ENCODE results near the gene LARGE1.

Gene LARGE1

DNA sequence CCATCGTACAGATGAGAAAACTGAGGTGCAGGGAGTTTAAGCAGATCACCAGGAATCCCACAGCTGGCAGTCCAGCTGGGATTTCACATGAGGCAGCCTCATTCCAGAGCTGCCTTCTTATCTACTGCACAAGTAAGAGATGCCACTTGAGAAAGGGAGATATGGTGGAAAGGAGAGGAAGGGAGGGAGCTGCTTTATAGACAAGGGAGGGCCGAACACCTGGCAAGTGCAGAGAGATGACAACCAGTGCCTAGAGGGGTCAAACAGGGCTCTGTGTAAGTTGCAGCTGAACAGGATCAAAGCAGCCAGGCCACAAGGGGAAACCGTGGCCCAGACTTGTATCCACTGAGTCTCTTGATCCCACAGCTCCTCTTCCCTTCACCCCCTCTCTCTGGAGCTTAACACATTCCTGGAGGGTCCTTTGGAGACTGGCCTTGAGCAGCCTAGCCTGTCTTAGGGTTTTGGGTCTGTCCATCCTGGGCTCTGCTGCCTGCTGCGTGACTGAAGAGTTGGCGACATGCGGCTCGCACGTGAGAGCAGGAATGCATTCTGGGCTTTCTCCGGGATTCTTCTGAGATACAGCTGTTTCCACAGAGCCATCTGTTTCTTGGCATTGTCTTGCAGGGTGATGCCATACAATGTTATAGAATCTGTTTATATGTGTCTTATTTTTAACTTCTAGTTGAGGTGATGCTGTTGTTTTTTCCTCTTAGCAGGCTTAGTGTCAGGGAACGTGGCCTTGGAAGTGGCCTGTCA lies 593.6 kb downstream of the LARGE1 start:
- Histone ChIP-seq H2AK5ac (ENCODE audit: low read length) (no peak overlapping the region), H3K79me1 (ENCODE audit: low read length) (no peaks in the 10 kb centered on the region), H2BK5ac (ENCODE audit: low read length) (no peak overlapping the region), H2BK120ac (ENCODE audit: low read depth, low read length) (no peak overlapping the region), H3K4ac (ENCODE audit: low read depth, low read length) (no peak overlapping the region), H4K5ac (ENCODE audit: low read length) (no peak overlapping the region), H3K36me3 (ENCODE audit: control insufficient read depth, insufficient read depth, low read length) (no peaks in the 10 kb centered on the region), H2BK15ac (replicated peaks; ENCODE audit: low read depth) (no peak overlapping the region), H4K8ac (ENCODE audit: low read depth, low read length) (no peak overlapping the region), H3K4me2 (ENCODE audit: low read length) (no peak overlapping the region), H3K18ac (ENCODE audit: low read length) (no peak overlapping the region), H3K56ac (ENCODE audit: low read length) (no peak overlapping the region), H3K9ac (ENCODE audit: low read length) (no peak overlapping the region), H3K4me1 (ENCODE audit: control insufficient read depth, low read depth, low read length) (no peaks in the 10 kb centered on the region), H3K23ac (ENCODE audit: low read length) (no peak overlapping the region), H3K27ac (ENCODE audit: low read depth, low read length) (no peak overlapping the region), H3K79me2 (ENCODE audit: control insufficient read depth, insufficient read depth, low read length) (no peaks in the 10 kb centered on the region), H3K27me3 (ENCODE audit: insufficient read depth, low read length, poor library complexity) (no peaks in the 10 kb centered on the region), H3K4me3 (ENCODE audit: low read length) (no peak overlapping the region)
- WGBS (ENCODE audit: extremely low coverage, insufficient coverage, low lambda C conversion rate), result no CpG with 5 or more reads among the region's 10 CpGs
- peak; percentile 44 for DNase-seq

DNA sequence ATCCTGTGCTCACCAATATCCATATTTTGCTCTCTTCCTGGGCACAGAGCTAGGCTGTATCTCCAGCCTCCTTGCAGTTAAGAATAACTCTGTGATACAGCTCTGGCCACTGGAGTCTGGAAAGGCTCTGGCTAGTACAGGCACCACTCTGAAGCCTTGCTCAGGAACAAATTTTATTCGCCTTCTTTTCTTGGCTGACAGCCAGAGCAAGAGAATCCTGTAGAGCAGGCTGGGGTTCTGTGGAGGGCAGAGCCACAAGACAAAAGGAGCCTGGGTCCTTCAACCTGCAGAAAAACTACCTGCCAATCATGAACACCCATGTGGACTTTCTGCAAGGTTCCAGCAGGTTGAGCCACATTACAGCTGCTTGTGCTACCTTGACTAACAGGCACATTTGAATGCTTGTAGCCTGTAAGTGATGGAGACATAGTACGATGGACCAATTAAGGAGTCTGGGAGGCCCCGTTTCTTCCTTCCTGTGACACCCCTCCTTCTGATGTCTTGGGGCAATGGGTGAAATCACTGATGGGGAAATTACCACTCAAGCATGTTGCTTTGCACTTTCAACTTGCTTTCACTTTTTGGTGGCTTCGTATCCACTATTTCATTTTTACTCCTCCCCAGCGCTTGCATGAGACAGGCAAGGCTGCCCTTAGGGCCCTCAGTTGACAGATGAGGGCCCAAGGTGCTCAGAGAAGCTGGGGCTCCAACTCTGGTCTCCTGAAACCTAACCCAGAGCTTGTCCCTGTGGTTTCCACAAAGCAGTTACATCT lies 594.9 kb downstream of the LARGE1 start:
- Histone ChIP-seq H3K4ac (ENCODE audit: low read depth, low read length) (no peak overlapping the region), H4K5ac (ENCODE audit: low read length) (no peak overlapping the region), H3K27ac (ENCODE audit: low read depth, low read length) (no peak overlapping the region), H3K4me3 (ENCODE audit: low read length) (no peak overlapping the region), H3K23ac (ENCODE audit: low read length) (no peak overlapping the region), H4K8ac (ENCODE audit: low read depth, low read length) (no peak overlapping the region), H3K56ac (ENCODE audit: low read length) (no peak overlapping the region), H3K79me2 (ENCODE audit: control insufficient read depth, insufficient read depth, low read length) (no peaks in the 10 kb centered on the region), H3K27me3 (ENCODE audit: insufficient read depth, low read length, poor library complexity) (no peaks in the 10 kb centered on the region), H2AK5ac (ENCODE audit: low read length) (no peak overlapping the region), H3K4me2 (ENCODE audit: low read length) (no peak overlapping the region), H3K9ac (ENCODE audit: low read length) (no peak overlapping the region), H2BK5ac (ENCODE audit: low read length) (no peak overlapping the region), H3K4me1 (ENCODE audit: control insufficient read depth, low read depth, low read length) (no peaks in the 10 kb centered on the region), H2BK15ac (replicated peaks; ENCODE audit: low read depth) (no peak overlapping the region), H2BK120ac (ENCODE audit: low read depth, low read length) (no peak overlapping the region), H3K79me1 (ENCODE audit: low read length) (no peaks in the 10 kb centered on the region), H3K36me3 (ENCODE audit: control insufficient read depth, insufficient read depth, low read length) (no peaks in the 10 kb centered on the region), H3K18ac (ENCODE audit: low read length) (no peak overlapping the region)
- no peak for DNase-seq
- WGBS (ENCODE audit: extremely low coverage, insufficient coverage, low lambda C conversion rate), result no CpG with 5 or more reads among the region's 5 CpGs

DNA sequence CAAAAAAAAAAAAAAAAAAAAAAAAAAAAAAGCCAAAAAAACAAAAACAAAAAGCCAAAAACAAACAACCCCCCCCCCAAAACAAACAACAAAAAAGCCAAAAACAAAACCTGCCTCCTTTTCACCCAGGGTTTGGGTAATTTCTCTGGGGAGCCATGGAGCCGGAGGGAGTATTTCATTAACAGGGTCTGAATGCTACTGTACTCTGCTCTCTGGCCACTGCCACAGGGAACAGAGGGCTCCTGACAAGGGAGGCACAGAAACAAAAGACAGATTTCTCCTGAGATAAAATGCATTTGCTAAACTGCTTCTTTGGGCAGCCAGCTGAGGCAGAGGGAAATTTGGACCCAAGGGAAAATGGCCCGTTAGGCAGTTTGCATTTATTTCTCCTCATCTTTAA lies 596.0 kb downstream of the LARGE1 start:
- Histone ChIP-seq H3K4me2 (ENCODE audit: low read length) (no peak overlapping the region), H2AK5ac (ENCODE audit: low read length) (no peak overlapping the region), H3K9ac (ENCODE audit: low read length) (no peak overlapping the region), H3K18ac (ENCODE audit: low read length) (no peak overlapping the region), H3K27ac (ENCODE audit: low read depth, low read length) (no peak overlapping the region), H3K23ac (ENCODE audit: low read length) (no peak overlapping the region), H2BK5ac (ENCODE audit: low read length) (no peak overlapping the region), H2BK120ac (ENCODE audit: low read depth, low read length) (no peak overlapping the region), H3K4me3 (ENCODE audit: low read length) (no peak overlapping the region), H4K8ac (ENCODE audit: low read depth, low read length) (no peak overlapping the region), H2BK15ac (replicated peaks; ENCODE audit: low read depth) (no peak overlapping the region), H4K5ac (ENCODE audit: low read length) (no peak overlapping the region), H3K4ac (ENCODE audit: low read depth, low read length) (no peak overlapping the region), H3K4me1 (ENCODE audit: control insufficient read depth, low read depth, low read length) (no peaks in the 10 kb centered on the region), H3K79me2 (ENCODE audit: control insufficient read depth, insufficient read depth, low read length) (no peaks in the 10 kb centered on the region), H3K27me3 (ENCODE audit: insufficient read depth, low read length, poor library complexity) (no peaks in the 10 kb centered on the region), H3K56ac (ENCODE audit: low read length) (no peak overlapping the region), H3K36me3 (ENCODE audit: control insufficient read depth, insufficient read depth, low read length) (no peaks in the 10 kb centered on the region), H3K79me1 (ENCODE audit: low read length) (no peaks in the 10 kb centered on the region)
- no peak for DNase-seq
- no CpG with 5 or more reads among the region's 2 CpGs for WGBS (ENCODE audit: extremely low coverage, insufficient coverage, low lambda C conversion rate)

DNA sequence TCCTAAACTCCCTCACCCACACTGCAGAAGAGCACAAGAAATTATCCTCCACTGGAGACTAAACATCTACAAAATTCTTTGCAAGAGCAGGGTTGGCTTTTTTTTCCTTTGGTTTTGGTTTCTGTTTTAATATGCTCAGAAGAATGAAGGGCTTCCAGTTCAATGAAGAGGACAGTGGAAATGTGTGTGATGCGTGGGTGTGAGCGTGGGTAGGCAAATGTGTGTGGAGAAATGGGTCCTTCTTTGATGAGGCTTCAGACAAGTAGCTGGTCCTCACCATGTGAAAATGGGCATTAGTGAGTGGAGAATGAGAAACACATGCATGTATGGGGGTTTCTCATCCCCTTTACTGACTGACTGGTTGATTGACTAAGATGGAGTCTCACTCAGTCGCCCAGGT lies 598.8 kb downstream of the LARGE1 start:
- Histone ChIP-seq H3K23ac (ENCODE audit: low read length) (no peak overlapping the region), H3K4me3 (ENCODE audit: low read length) (no peak overlapping the region), H3K79me2 (ENCODE audit: control insufficient read depth, insufficient read depth, low read length) (no peaks in the 10 kb centered on the region), H3K18ac (ENCODE audit: low read length) (no peak overlapping the region), H3K4me1 (ENCODE audit: control insufficient read depth, low read depth, low read length) (no peaks in the 10 kb centered on the region), H3K79me1 (ENCODE audit: low read length) (no peaks in the 10 kb centered on the region), H3K56ac (ENCODE audit: low read length) (no peak overlapping the region), H2BK5ac (ENCODE audit: low read length) (no peak overlapping the region), H2BK120ac (ENCODE audit: low read depth, low read length) (no peak overlapping the region), H3K27me3 (ENCODE audit: insufficient read depth, low read length, poor library complexity) (no peaks in the 10 kb centered on the region), H3K27ac (ENCODE audit: low read depth, low read length) (no peak overlapping the region), H3K4me2 (ENCODE audit: low read length) (no peak overlapping the region), H3K9ac (ENCODE audit: low read length) (no peak overlapping the region), H4K5ac (ENCODE audit: low read length) (no peak overlapping the region), H3K4ac (ENCODE audit: low read depth, low read length) (no peak overlapping the region), H2BK15ac (replicated peaks; ENCODE audit: low read depth) (no peak overlapping the region), H2AK5ac (ENCODE audit: low read length) (no peak overlapping the region), H4K8ac (ENCODE audit: low read depth, low read length) (no peak overlapping the region), H3K36me3 (ENCODE audit: control insufficient read depth, insufficient read depth, low read length) (no peaks in the 10 kb centered on the region)
- DNase-seq, result no peak
- no CpG with 5 or more reads among the region's 3 CpGs for WGBS (ENCODE audit: extremely low coverage, insufficient coverage, low lambda C conversion rate)

DNA sequence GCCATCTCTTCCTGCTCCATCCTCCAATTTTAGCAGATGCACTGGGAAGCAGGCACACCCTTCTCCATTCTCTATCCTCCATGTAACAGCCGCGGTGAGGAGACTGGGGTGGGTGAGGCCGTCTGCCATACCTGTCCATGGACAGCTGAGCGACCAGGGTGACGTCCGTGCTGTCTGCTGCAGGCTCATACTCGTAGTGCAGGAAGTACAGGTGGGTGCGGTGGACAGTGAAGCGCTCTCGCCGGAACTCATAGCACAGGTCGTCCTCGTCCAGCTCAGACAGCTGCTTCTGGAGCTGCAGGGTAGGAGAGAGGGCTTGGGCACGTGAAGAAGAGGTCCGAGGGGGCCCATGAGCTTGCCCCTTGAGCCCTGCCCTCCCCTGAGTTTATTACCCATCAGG lies 604.3 kb downstream of the LARGE1 start:
- H2BK15ac ChIP-seq (replicated peaks; ENCODE audit: low read depth), result no peak overlapping the region
- H4K5ac ChIP-seq (ENCODE audit: low read length), result no peak overlapping the region
- no peak overlapping the region for H2AK5ac ChIP-seq (ENCODE audit: low read length)
- no peak overlapping the region for H3K9ac ChIP-seq (ENCODE audit: low read length)
- H3K79me1 ChIP-seq (ENCODE audit: low read length), result no peaks in the 10 kb centered on the region
- H4K8ac ChIP-seq (ENCODE audit: low read depth, low read length), result no peak overlapping the region
- H3K23ac ChIP-seq (ENCODE audit: low read length), result no peak overlapping the region
- no peak overlapping the region for H3K4me3 ChIP-seq (ENCODE audit: low read length)
- no peak overlapping the region for H3K18ac ChIP-seq (ENCODE audit: low read length)
- no peaks in the 10 kb centered on the region for H3K27me3 ChIP-seq (ENCODE audit: insufficient read depth, low read length, poor library complexity)
- H3K4ac ChIP-seq (ENCODE audit: low read depth, low read length), result no peak overlapping the region
- no peak for DNase-seq
- H2BK120ac ChIP-seq (ENCODE audit: low read depth, low read length), result no peak overlapping the region
- no peaks in the 10 kb centered on the region for H3K4me1 ChIP-seq (ENCODE audit: control insufficient read depth, low read depth, low read length)
- H3K79me2 ChIP-seq (ENCODE audit: control insufficient read depth, insufficient read depth, low read length), result no peaks in the 10 kb centered on the region
- H2BK5ac ChIP-seq (ENCODE audit: low read length), result no peak overlapping the region
- WGBS (ENCODE audit: extremely low coverage, insufficient coverage, low lambda C conversion rate), result no CpG with 5 or more reads among the region's 15 CpGs
- H3K27ac ChIP-seq (ENCODE audit: low read depth, low read length), result no peak overlapping the region
- H3K36me3 ChIP-seq (ENCODE audit: control insufficient read depth, insufficient read depth, low read length), result no peaks in the 10 kb centered on the region
- H3K4me2 ChIP-seq (ENCODE audit: low read length), result no peak overlapping the region
- H3K56ac ChIP-seq (ENCODE audit: low read length), result no peak overlapping the region
